Fibroblast of skin of right biceps (primary cell): ENCODE data around the gene GALNT9.
"Not testable (repeated sequence)": the region's sequence is repeated elsewhere in the genome, so short reads cannot be mapped to it uniquely, and the experiment has no call there.

Experiments
- DNase-seq: peaks from one replicate; pipeline ENCODE4 v3.0.0-alpha.2; 2013

GALNT9 gene

GRCh38 chr12:132247718-132248452 lies 81.5 kb downstream of the GALNT9 start:
- no peak for DNase-seq

DNA sequence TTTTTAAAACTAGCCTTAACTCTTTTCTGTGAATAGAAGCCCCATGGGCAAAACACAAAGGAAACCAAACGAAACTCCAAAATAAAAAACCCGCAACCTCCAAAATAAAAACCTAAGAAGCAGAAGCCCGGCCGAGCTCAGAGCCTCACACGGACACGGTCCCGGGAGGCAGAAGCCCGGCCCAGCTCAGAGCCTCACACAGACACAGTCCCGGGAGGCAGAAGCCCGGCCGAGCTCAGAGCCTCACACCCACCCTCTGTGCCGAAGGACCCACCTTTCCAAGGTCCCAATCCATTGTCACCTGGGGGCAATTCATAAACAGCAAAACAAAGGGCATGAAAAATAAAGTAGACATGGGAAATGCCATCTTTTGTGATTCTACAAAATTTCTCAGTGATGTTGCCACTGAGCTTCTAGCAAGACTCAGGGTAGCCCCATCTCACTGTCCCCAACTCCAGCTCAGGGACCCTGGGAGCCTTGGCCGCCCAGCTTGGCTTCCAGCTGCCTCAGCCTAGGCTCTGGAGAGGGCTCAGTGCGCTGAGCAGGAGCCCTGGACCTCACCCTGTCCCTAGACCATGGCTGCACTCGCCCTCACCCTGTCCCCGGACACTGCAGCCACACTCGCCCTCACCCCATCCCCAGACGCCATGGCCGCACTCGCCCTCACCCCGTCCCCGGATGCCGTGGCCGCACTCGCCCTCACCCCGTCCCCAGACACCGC lies 82.2 kb downstream of the GALNT9 start:
- no peak for DNase-seq

DNA sequence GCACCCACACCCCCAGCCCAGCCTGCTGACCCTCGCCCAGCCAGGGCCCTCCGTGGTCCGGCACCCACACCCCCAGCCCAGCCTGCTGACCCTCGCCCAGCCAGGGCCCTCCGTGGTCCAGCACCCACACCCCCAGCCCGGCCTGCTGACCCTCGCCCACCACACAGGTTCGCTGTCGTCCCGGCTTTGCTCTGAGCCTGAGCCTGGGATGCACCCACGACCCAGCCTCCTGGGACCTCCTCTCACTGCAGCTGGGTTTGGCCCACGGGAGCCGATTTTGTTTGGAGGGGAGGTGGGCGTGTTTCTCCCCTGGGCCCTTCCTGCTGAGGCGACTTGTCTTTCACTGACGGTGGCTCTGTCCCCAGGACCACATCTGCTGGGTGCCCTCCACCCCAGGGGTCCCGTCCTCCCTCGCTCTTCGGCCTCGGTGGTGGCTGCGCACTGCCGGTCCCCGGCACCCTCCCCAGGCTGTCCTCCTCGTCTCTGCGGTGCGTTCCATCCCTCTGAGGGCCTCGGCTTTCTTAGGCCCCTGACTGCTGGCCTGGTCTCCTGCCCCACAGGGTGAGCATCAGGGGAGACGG lies 83.8 kb downstream of the GALNT9 start:
- DNase-seq: no peak

DNA sequence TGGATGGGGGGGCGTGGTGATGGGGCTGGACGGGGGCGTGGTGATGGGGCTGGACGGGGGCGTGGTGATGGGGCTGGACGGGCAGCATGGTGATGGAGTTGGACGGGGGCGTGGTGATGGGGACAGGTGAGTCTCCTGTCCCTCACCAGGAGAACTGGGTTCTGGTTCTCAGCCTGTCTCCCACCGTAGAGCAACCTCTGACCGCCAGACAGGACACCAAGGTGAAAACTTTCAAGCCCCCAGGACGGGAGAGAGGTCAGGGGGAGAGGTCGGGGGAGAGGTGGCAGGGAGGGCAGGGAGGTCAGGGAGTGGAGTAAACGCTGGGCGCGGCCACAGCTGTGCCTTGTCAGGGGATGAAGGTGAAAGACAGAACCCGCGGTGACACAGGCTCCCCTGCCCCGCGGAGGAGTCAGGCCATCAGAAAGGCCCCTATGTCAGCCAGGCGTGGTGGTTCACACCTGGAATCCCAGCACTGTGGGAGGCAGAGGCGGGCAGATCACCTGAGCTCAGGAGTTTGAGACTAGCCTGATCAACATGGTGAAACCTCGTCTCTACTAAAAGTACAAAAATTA lies 84.6 kb downstream of the GALNT9 start:
- no peak for DNase-seq

DNA sequence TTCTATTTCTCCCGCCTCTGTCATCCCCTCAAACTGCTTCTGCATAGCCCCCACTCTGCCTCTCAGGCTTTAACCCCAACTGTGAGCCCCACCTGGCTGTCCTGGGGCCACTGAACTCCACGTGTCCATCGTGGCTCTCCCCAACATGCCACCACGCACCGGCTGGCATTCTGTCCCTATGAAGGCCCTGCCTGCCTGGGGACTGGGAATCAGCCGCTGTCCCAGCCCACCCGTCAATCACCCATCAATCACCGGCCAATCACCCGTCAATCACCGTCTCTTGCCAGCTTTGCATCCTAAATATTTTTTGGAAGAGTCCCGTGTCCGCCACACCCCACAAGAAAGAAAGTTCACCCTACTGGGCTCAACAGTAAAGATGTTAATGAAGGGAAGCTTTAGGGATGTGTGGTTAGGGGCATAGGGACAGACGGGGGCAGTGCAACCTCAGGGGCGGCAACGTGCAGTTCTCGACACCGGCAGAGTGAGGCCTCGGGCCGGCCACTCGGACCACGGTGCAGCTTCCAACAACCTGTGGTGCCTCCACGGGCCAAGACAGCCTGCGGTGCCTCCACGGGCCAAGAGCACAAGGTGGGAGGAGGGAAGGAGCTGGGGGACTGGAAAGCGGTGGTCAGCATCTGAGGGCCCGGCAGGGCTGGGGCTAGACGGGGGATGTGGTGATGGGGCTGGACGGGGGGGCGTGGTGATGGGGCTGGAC lies 85.6 kb downstream of the GALNT9 start:
- DNase-seq: no peak

GRCh38 chr12:132243171-132243570 lies 86.2 kb downstream of the GALNT9 start:
- DNase-seq: not testable (repeated sequence)

- not testable (repeated sequence) for DNase-seq
Measured at GRCh38 chr12:132240669-132241007, 88.8 kb downstream of the GALNT9 start.

DNA sequence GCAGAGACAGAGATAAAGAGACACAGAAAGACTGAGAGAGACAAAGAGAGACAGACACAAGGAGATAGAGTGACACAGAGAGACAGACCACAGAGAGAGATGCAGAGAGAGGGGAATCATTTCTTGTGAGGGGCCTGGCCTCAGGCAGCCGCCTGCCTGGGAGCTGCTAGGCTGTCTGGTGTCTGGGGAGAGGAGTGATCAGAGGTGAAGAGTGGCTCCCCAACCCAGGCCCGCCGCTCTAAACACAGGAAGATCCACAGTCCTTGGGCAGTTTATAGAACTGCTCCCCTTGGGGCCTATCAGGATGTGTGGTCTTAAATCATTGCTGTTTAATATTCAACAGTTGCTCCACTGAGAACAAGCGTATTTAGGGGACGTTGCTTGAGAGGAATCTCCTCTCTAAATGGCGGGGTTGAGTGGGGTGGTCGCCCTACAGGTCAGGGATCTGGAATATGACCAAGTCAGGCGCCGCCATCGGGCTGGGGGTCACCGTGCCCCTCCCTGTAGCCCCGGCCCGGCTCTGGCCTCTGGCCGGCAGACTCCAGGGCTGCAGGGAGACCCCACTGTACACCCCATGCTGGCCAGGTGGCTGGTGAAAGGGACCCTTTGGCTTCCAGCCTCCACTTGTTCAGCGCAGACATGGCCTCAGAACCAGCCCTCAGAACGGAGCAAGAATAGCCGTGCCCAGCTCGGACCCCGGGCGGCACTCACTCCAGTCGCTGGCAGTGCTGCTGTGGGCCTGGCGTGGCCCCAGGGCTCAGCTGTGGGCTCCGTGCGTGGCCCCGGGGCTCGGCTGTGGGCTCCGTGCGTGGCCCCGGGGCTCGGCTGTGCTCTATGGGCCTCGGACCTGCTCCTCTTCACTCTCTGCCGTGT lies 89.4 kb downstream of the GALNT9 start:
- no peak for DNase-seq

- DNase-seq: no peak
Measured at GRCh38 chr12:132239392-132239791, 90.0 kb downstream of the GALNT9 start.

DNA sequence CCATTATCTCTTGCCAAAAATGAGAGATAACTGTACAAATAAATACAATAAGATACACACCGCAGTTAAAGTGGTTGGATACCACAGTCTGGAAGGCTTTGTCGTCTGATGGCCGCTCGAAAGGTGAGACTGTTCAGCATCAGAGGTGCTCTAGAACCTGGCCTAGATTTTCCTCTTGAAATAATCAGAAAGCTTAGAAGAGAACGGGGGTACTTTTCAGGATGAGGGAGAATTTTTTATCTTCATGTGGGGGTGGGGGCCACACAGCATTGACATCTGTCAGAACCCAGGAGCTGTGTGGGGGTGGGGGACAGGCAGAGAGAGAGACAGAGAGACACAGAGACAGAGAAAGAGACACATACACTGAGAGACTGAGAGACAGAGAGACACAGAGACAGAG lies 90.5 kb downstream of the GALNT9 start:
- DNase-seq: no peak

GRCh38 chr12:132238488-132238854 lies 90.9 kb downstream of the GALNT9 start:
- DNase-seq: no peak

DNA sequence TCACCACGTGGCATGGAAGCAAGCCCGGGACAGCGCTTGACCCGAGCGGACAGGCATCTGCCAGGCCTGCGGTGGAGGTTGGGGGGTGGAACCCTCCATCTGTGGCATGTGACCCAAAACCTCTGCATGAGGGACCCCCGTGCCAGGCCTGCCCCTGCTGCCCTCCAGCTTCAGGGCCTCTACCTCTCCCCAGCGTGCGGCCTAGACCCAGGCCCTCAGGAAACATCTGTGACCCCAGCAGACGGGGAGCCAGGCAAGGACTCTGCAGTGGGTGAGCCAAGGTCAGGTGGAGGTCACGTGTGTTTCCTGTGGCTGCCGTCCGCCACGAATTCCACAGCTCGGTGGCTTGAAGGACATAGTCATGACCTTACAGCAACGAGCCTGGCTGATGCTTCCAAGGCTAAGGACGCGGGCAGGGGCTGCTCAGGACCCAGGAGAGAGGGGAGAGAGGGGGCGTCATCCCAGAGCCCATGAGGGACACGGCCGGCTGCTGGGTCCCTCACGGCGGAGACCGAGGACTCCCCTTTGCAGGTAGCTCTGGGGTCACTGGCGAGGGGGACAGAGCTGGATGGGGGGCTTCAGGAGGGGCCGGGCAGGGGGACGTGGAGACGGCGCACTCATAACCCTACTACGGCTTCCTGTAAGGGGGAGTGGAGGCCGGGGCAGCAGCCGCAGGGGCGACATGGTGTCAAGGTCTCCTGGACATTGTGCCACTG lies 91.5 kb downstream of the GALNT9 start:
- no peak for DNase-seq

- no peak for DNase-seq
Measured at GRCh38 chr12:132236930-132237771, 92.2 kb downstream of the GALNT9 start.

DNA sequence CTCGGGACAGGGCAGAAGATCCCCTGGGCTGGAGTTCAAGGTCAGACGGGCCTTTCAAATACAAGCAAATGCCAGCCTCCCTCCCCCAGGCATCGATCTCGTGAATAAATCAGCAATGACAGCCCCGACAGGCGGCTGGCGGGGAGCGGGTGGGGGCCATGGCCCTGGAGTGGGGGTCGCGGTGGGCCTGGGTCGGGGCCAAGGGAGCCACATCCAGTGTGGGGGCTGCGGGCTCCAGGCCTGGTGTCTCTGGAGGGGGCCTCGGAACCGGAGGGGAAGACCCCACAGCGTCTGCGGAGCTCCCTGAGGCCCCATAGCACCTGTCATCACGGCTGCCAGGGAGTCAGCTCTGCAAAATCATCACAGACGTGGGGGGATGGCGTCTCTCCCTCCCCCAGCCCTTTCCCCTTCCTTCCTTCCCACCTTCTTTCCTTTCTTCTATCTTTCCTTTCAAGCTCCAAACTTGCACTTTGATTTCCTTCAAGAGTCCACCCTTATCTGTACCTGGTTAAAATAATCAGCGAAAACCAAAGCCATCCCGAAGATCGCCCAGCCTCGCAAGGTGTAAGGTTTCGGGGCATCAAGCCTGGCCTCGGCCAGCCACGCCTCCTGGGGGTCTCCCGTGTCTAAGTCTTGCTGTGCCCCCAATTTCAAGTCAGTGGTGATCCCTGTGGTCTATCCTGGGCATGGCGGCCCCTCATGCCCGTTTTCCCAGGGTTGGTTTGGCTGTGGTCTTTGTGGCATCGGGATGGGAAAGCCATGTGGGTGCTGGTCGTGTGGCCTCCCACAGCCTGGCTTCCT lies 93.1 kb downstream of the GALNT9 start:
- DNase-seq: no peak

DNA sequence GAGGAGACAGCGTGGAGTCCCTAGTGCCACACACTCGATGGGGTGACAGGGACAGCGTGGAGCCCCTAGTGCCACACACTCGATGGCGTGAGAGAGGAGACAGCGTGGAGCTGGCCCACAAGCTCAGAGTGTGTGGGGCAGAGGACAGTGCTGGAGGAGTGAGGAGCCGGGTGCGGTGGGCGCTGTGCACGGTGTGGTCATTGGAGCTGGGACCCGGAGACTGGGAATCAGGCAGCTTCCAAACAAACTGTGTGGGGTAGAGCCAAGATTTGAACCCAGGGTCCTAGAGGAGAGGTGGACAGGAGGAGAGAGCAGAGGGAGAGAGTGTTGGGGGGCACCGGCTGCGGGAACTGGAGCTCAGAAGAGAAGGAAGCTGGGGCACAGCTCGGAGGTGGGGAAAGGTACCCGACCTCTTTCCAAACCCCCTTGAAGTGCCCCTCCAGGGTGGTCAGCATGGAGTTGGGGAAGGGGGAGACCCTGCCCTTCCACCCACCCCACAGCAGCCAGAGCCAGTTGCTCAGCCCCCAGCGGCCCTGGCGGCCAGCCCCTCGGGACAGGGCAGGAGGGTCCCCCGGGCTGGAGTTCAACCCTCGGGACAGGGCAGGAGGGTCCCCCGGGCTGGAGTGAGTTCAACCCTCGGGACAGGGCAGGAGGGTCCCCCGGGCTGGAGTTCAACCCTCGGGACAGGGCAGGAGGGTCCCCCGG lies 94.1 kb downstream of the GALNT9 start:
- no peak for DNase-seq

GRCh38 chr12:132230381-132230780 lies 99.0 kb downstream of the GALNT9 start:
- DNase-seq: no peak

DNA sequence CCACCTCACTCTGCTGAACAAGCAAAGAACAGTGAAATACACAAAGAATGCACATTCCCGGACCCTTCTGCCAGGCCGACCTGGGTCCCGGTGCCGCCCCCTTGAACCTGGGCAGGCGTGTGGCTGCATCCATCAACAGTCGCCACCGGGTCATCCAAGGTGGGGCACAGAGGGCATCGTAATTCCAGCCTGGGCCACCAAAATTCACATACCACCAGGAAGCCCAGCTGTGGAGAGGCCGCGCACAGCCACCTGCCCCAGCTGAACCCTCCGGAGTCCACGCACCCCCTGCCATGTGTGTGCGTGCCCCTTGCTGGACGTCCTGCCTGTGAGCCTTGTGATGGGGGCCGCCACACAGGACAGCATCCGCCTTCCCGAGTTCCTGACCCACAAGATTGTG lies 99.5 kb downstream of the GALNT9 start:
- DNase-seq: no peak

DNA sequence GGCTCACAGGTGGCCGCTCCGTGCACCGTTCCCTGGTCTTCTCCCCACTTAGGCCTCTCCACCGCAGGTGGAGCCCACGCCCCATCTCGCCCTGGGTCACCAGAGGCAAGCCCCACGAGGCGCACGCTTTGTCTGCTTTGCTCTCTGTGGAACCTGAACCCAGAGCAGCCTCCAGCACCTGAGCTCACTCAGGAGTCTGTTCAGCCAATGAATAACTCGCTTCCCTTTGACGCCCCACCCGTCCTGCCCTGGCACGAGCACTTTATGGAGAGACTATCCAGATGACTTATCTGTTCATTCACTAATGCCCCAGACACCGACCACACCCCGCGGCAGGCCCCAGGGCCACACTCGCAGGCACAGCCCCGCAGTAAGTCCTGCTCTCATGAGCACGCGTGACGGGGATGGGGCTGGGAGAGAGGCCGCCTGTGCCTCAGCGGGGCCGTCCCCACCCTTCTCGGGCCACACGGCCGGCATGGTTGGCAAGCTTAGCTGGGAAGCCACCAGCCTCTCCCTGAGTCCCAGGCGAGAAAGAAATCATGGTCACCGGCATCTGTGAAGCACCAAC lies 100.1 kb downstream of the GALNT9 start:
- no peak for DNase-seq
